Stimulated activated CD4-positive, alpha-beta T cell treated with anti-CD3 and anti-CD28 coated beads, Interleukin-4, amount 100 ng/mL, for 48 hours (primary cell): ENCODE data around the gene TAPT1.
"Not testable (repeated sequence)": the region's sequence is repeated elsewhere in the genome, so short reads cannot be mapped to it uniquely, and the experiment has no call there.

Source experiments
- DNase-seq, 2 donors: peaks; one replicate each; pipeline ENCODE4 v3.0.0-alpha.2; 2020; ENCODE audit warnings: low read depth in 2 of 2

The TAPT1 gene

DNA sequence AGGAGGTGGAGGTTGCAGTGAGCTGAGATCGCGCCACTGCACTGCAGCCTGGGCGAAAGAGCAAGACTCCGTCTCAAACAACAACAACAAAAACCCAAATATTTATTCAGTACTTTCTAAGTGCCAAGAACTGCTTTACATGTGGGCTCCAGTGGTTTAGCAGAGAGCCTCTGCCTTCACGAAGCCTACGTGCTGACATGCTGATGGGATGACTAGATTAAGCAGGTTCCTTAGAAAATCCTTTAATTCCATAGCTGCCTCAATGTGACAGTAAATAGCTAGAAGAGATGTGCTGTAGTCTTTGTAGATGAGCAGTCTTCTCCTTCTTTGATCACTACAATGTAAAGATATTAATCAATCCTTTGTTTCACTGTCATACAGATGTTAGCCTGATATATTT is 49.6 kb downstream of the TAPT1 start:
- DNase-seq, result no peak

- no peak for DNase-seq
These were observed 54.4 kb downstream of the TAPT1 start for GRCh38 chr4:16171831-16172230.

- no peak for DNase-seq
These were observed 56.8 kb downstream of the TAPT1 start for GRCh38 chr4:16169490-16169889.

GRCh38 chr4:16168710-16169388 is 57.4 kb downstream of the TAPT1 start:
- no peak for DNase-seq

DNA sequence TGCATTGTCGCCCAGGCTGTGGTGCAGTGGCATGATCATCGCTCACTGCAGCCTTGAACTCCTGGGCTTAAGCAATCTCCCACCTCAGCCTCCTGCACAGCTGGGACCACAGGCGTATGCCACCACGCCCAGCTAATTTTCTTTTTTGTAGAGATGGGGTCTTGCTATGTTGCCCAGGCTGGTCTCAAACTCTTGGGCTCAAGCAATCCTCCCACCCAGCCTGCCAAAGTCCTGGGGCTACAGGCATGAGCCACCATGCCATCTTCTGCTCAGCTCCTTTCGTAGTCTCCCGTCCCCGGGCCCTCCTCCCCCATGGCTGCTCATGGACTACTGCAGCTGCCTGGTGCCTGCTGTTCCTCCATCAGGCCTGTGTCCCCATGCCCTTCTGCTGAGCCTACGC is 58.1 kb downstream of the TAPT1 start:
- no peak for DNase-seq

DNA sequence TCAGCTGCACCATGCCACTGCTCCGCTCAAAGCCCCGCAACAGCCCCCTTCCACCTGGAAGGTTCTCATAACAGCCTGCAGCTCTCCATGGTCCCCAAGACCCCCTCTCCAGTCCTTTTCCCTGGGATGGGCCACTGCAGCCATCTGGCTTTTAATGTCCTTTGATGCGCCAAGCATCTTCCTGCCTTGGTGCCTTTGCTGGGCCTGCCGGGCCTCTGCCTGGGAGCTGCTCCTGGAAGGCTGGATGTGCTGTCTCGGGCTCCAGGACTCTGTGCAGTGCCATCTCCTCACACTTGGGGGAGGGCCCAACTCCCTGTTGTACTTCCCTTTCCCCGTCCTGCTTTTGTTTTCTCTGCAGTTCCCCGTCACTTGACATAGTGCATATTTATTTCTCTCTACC is 60.3 kb downstream of the TAPT1 start:
- no peak for DNase-seq

DNA sequence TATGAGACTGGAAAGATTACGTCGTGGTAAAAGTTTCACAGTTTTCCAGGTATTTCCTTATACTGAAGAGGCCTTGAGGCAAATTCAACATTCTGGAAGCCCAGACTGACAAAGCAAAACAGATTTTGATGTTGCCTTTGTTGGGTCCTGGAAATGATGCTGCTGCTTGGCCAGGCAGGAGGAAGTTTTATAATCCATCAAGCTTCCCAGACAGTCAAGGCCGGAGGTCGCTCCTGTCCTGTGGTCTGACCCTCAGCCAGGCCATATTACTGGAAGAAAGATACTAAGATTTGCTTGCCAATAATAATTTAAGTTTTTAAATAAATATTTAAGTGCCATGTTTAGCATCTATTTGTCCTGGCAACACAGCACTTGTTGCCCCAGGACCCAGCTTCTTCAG is 63.4 kb downstream of the TAPT1 start:
- DNase-seq, result no peak

- DNase-seq, result no peak
These were observed 64.3 kb downstream of the TAPT1 start for GRCh38 chr4:16161851-16162408.

DNA sequence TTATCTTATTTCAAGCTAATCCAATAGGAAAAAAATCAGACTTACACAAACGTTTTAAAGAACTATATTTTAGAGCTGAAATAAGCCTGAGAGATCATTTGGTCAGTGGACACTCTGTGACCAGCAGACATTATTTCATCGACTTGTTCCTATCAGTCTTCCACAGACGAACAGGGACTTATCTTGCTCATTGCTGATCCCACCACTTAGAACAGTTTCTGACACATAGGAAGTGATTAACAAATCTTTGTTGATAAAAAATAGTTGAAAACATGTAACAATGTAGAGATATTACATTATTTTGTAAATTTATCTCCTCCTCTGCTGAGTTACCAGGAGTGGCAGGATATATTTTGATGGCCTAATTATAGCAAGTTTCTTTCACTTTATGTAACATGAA is 65.8 kb downstream of the TAPT1 start:
- no peak for DNase-seq

- DNase-seq, result no peak
These were observed 67.0 kb downstream of the TAPT1 start for GRCh38 chr4:16159286-16159685.

- no peak for DNase-seq
These were observed 67.8 kb downstream of the TAPT1 start for GRCh38 chr4:16158504-16158852.

- DNase-seq, result no peak
These were observed 68.4 kb downstream of the TAPT1 start for GRCh38 chr4:16157609-16158503.

GRCh38 chr4:16155528-16156169 is 70.6 kb downstream of the TAPT1 start:
- DNase-seq, result no peak

- DNase-seq, result no peak
These were observed 71.8 kb downstream of the TAPT1 start for GRCh38 chr4:16154451-16154850.

DNA sequence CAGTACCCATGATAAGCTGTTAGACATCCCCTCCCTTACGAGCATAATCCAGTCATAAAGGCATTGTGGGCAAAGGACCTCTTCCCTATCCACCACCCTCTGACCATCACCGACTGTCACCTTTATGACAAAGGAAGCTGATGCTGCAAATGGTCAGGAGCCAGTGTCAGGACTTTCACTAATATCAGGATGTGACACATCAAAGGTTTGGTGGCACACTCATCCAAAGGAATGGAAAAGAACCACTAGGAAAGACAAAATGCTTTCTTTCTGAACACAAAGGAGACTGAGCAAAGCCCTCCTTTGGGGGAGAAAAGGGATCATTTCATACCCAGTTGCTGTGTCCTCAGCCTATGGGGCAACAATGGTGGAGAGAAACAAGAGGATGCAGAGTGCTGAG is 75.6 kb downstream of the TAPT1 start:
- DNase-seq, result no peak

- DNase-seq, result not testable (repeated sequence)
These were observed 81.4 kb downstream of the TAPT1 start for GRCh38 chr4:16144913-16145312.

DNA sequence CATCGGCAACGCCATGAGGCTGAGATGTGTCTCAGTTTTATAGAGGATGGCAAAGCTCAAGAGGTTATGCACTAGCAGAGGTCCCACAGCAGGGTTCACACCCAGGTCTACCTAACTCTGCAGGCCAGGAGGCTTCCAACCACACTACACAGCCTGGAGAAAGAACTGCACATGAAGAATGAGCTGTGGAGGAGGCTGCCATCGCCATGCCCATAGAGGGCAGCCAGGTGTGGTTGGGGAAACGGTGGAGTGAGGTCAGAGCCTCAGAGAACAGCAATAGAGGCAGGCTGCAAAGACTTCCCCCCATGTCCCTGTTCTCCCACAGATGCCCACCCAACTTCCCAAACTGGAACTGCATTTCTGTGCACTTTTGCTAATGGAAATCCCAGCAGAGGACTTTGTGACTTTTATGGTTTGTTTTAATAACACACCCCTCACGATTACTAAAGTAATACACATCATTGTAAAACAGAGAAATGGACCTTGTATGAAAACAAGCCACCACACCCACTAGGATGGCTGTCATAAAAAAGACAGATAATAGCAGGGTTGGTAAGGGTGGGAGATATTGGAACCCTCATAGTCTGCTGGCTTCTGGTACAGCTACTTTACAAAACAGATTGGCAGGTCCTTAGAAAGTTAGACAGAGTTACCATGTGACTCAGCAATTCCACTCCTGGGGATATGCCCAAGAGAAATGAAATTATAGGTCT is 83.5 kb downstream of the TAPT1 start:
- no peak for DNase-seq

DNA sequence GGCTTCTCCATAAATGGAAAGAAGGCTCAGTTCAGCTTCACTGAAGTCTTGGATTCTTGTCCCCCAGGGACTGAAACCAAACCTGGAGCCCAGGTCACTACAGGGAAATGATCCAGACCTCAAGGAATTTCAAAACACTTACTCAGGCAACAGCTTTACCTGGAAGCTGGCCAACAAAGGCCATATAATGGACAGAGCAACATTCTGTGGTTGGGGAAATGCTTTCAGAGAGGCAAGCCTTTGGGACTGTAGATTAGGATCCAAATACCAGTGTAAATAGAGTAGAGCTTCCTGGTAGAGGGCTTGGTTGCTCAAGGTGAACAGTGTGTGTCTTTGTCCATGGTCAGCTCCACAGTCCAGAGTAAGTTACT is 85.4 kb downstream of the TAPT1 start:
- no peak for DNase-seq

DNA sequence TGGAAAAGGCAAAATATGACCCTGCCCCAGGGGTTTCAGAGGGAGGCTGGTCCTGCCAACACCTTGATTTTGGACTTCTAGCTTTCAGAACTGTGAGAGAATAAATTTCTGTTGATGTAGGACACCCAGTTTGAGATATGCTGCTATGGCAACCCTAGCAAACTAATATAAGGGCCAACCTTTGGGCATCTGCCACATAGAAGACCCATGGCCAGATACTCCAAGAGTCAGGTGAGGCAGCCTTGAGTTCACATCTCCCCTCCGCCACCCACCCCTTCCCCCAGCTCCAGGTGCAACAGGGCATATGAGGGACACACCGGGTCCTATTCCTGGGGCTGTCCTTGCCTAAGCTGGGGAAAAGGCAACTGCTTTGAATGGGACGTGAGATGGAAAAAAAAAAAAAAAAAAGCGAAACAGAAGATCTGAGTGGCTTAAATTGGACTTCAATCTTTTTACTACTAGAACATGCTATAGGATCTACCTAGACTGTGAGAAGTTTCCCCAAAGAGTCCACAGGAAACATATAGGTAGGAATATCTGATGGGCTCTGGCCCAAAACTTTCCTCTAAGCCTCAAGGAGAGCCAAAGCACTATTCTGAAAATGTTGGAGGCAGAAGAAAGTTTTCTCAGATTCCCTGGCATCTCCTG is 85.9 kb downstream of the TAPT1 start:
- no peak for DNase-seq

DNA sequence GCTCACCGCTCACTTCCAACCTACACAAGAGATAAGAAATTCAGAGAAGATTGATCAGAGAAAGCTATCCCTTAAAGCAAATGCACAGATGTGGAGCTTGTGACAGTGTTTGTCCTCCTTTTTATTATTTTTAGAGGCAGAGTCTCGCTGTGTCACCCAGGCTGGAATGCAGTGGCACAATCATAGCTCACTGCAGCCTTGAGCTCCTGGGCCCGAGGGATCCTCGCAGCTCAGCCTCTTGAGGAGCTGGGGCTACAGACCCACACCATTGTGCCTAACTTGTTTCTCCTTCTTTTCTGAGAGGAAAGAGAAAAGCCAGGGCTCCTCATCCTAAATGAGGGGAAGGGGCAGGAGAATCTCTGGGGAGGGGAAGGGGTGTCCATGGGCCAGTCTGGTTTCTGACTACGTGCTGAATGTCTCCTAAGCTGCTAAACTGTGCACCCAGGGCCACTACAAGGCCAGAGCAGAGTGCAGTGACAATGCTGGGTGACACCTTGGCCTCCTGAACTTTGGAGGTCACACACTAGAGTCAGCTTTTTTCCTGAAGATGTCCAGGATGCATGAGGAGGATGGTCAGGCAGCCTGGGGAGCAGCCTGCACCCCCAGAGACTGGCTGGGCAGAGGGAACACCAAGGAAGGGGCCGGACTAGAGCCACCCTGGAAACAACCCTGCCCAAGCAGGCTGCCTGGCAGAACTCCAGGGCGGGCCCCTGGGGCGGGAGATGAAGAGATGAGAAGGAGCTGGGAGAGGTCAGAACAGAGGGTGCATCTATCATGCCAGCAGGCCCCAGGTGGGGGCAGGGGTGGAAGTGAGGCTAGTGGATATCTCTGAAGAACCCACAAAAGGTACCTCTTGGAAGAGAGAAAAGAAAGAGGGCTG is 87.0 kb downstream of the TAPT1 start:
- DNase-seq, result no peak
